ENCODE results near the gene VAV2.

VAV2 gene

GRCh38 chr9:133888048-133888808 lies 103.9 kb downstream of the VAV2 start:
- no peak for DNase-seq

GRCh38 chr9:133887540-133888047 lies 104.5 kb downstream of the VAV2 start:
- DNase-seq = no peak

GRCh38 chr9:133886563-133887501 lies 105.3 kb downstream of the VAV2 start:
- DNase-seq = no peak

GRCh38 chr9:133884907-133885744 lies 107.0 kb downstream of the VAV2 start:
- DNase-seq = no peak

GRCh38 chr9:133882849-133883755 lies 109.0 kb downstream of the VAV2 start:
- DNase-seq = no peak

GRCh38 chr9:133881671-133882381 lies 110.3 kb downstream of the VAV2 start:
- DNase-seq = no peak

GRCh38 chr9:133880851-133881661 lies 111.1 kb downstream of the VAV2 start:
- no peak for DNase-seq

- DNase-seq = no peak
Observed at GRCh38 chr9:133880136-133880535, 112.0 kb downstream of the VAV2 start.

GRCh38 chr9:133879615-133880014 lies 112.5 kb downstream of the VAV2 start:
- no peak for DNase-seq

- DNase-seq = no peak
Observed at GRCh38 chr9:133878402-133878801, 113.7 kb downstream of the VAV2 start.

- no peak for DNase-seq
Observed at GRCh38 chr9:133877967-133878366, 114.2 kb downstream of the VAV2 start.

- DNase-seq = no peak
Observed at GRCh38 chr9:133877327-133877726, 114.8 kb downstream of the VAV2 start.

- no peak for DNase-seq
Observed at GRCh38 chr9:133876836-133877235, 115.3 kb downstream of the VAV2 start.

- no peak for DNase-seq
Observed at GRCh38 chr9:133876144-133876543, 116.0 kb downstream of the VAV2 start.

- DNase-seq = no peak
Observed at GRCh38 chr9:133875131-133875530, 117.0 kb downstream of the VAV2 start.

- no peak for DNase-seq
Observed at GRCh38 chr9:133874659-133875058, 117.5 kb downstream of the VAV2 start.

- DNase-seq = no peak
Observed at GRCh38 chr9:133874060-133874657, 118.0 kb downstream of the VAV2 start.

GRCh38 chr9:133873461-133873891 lies 118.6 kb downstream of the VAV2 start:
- no peak for DNase-seq

- no peak for DNase-seq
Observed at GRCh38 chr9:133873009-133873408, 119.1 kb downstream of the VAV2 start.
